NT2/D1 (cell line): Measurements from ENCODE around the gene CDR2.

Experiments used
- SUZ12 ChIP-seq: IDR thresholded peaks from 2 replicates; pipeline ENCODE4 v1.6.1; 2011; ENCODE audit not compliant: insufficient read length, insufficient read depth; ENCODE audit errors: extremely low read depth
- YY1 ChIP-seq: IDR thresholded peaks from 2 replicates; pipeline ENCODE4 v1.6.1; 2011; ENCODE audit not compliant: insufficient read length, insufficient read depth
- ZNF274 ChIP-seq: IDR thresholded peaks from 2 replicates; pipeline ENCODE4 v1.6.1; 2011; ENCODE audit warnings: mild to moderate bottlenecking, low read depth, low read length

DNA sequence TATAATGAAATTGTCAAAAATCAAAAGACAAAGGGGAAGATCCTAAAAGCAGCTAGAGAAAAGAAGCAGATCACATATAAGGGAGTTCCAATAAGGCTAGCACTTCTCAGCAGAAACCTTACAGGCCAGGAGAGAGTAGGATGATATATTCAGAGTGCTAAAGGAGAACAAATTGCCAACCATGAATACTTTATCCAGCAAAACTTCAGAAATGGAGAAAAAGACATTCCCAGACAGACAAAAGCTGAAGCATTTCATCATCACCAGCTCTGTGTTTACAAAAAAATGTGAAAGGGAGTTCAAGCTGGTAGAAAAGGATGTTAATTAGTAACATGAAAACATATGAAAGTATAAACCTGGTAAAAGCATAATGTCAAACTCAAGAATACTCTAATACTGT, 37.4 kb downstream of the CDR2 start:
- TF ChIP-seq YY1 = no peak
- no peak for TF ChIP-seq SUZ12
- TF ChIP-seq ZNF274 = no peak
